ENCODE results near the gene TNFAIP3. TPM values are rescaled to one million over a fixed set of nuclear protein-coding genes. Genes with fewer than 3 reads are reported as not detected.
A peak's percentile ranks its signal among the peaks of the same experiment; 100 is the strongest.

The TNFAIP3 gene
- total RNA-seq (2021; fragmentation: NEBNext Ultra II Directional; extraction: Animal tissue kit (Norgen Biotek cat#: 25700)), result 1.6 and 2.2 TPM in 2 replicates
- polyA plus RNA-seq (2011; rRNA removed), result 1.1 and 2.0 TPM in 2 replicates
- 1.5 TPM for polyA plus RNA-seq (2011; cell fraction: cytosol; rRNA removed)
- 3.9 TPM for polyA plus RNA-seq (2011; cell fraction: nucleus; rRNA removed)
- 2.4 to 3.1 TPM (median 2.5 TPM) in 4 replicates for polyA plus RNA-seq (2012, experiment 1 of 2)
- 0.51 TPM for polyA plus RNA-seq (2012, experiment 2 of 2)
- 1.4 TPM for polyA plus RNA-seq (2013, experiment 1 of 2)
- polyA plus RNA-seq (2013, experiment 2 of 2), result 1.3 TPM
- 2.6 and 2.7 TPM in 2 replicates for polyA minus RNA-seq (2011; rRNA and poly(A)+ RNA removed)
- 3.0 TPM for polyA minus RNA-seq (2011; cell fraction: cytosol; rRNA and poly(A)+ RNA removed)
- 3.8 TPM for polyA minus RNA-seq (2011; cell fraction: nucleus; rRNA and poly(A)+ RNA removed)
- long read RNA-seq, experiment 1, partial matches to known transcripts, result 1 of 1 reads
- long read RNA-seq, experiment 1, other reads (novel, unspliced or antisense), result 0 of 1 reads
- long read RNA-seq, experiment 2, result 0 reads

DNA sequence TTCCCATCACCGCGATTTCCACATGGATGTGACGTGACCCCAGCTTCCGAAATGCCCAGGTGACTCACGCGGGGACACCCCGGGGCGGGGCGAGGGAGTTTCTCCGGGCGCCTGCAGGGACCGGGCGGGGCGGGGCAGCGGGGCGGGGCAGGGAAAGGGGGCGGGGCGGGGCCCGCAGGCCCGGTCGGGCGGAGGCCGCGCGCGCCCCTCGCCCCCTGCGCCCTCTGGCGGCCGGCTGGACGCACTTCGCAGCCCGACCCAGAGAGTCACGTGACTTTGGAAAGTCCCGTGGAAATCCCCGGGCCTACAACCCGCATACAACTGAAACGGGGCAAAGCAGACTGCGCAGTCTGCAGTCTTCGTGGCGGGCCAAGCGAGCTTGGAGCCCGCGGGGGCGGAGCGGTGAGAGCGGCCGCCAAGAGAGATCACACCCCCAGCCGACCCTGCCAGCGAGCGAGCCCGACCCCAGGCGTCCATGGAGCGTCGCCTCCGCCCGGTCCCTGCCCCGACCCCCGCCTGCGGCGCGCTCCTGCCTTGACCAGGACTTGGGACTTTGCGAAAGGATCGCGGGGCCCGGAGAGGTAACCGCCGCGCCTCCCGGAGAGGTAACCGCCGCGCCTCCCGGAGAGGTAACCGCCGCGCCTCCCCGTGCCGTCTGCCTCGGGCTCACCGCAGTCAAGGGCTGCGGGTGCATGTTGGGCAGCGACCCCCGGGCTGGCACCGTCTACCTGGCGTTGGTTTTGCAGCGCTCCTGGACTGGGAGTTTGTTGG lies at the start of gene TNFAIP3:
Gene TNFAIP3 (plus strand): TSS at position 346 of the 771 bp plus-strand sequence. CDS start 3,969 bp downstream, outside the sequence.
- FAIRE-seq (no peak), DNase-seq (ENCODE audit: low read depth in 1 of 2, low spot score in 2 of 2) (peak; percentile 50 to 88)
- H4K8ac ChIP-seq (ENCODE audit: extremely low read depth, insufficient read depth, low read length), result peak within 1 kb of the TSS; percentile 90; the same call in 1 of the 2 replicates
- no peak within 1 kb of the TSS for H2BK15ac ChIP-seq (ENCODE audit: low read length)
- peak within 1 kb of the TSS; percentile 87 to 97 for H3K4me2 ChIP-seq (ENCODE audit: insufficient read depth in 1 of 2, low read depth in 2 of 2, low read length in 2 of 2)
- no peaks in the 10 kb centered on the region for H3K9me3 ChIP-seq (ENCODE audit: insufficient read depth in 2 of 2, low read depth in 1 of 2, low read length in 1 of 2)
- H2BK20ac ChIP-seq (ENCODE audit: low read length), result no peak within 1 kb of the TSS
- H3K4ac ChIP-seq (replicated peaks; ENCODE audit: insufficient read length, low read depth, low read length), result no peak within 1 kb of the TSS
- H3K4me1 ChIP-seq (replicated peaks in 1 of 4; ENCODE audit: control insufficient read depth in 3 of 4, insufficient read depth in 4 of 4, low read length in 3 of 4), result peaks cover 5 to 17% (median 9%) of the 10 kb centered on the region in 4 experiments
- no peaks in the 10 kb centered on the region for H3K79me1 ChIP-seq (ENCODE audit: low read depth, low read length)
- H3K79me2 ChIP-seq (ENCODE audit: control insufficient read depth in 1 of 2, insufficient read depth in 2 of 2, low read length in 2 of 2), result no peaks in the 10 kb centered on the region
- POLR2A ChIA-PET (ENCODE audit: partially characterized antibody), result interaction anchor here (0.6 to 1.2 kb wide), 2 partner anchors 73 to 321 kb away, joined by 3 read pairs; no protein-coding TSS in a partner anchor
- WGBS, 2 experiments (ENCODE audit: extremely low coverage in 1 of 2, insufficient coverage in 1 of 2, insufficient read length in 1 of 2, insufficient replicate concordance in 2 of 2, low coverage in 1 of 2, low lambda C conversion rate in 2 of 2, missing lambda C conversion rate in 1 of 2), result 0% methylated on average over 33 of the region's 87 CpGs; no CpG with 5 or more reads in 1 of the 2 experiments
- H3K36me3 ChIP-seq (ENCODE audit: control insufficient read depth in 2 of 4, insufficient read depth in 4 of 4, low read length in 3 of 4), result no peaks in the 10 kb centered on the region
- no peak within 1 kb of the TSS for H3K23ac ChIP-seq (ENCODE audit: insufficient read length)
- H3K27me3 ChIP-seq (replicated peaks in 1 of 4; ENCODE audit: control insufficient read depth in 3 of 4, extremely low read depth in 1 of 4, insufficient read depth in 3 of 4, low read length in 3 of 4), result peaks cover 0 to 16% (median 8%) of the 10 kb centered on the region in 4 experiments; a peak in 5 of 7 replicates
- peak within 1 kb of the TSS; percentile 46 to 88 (median 84) for H3K4me3 ChIP-seq (ENCODE audit: extremely low read depth in 1 of 4, insufficient read depth in 2 of 4, low read depth in 3 of 4, low read length in 4 of 4)
- no peak within 1 kb of the TSS for H2BK12ac ChIP-seq (ENCODE audit: low read depth, low read length)
- CTCF ChIA-PET (ENCODE audit: partially characterized antibody), result interaction anchor here (0.5 to 6.6 kb wide), 20 partner anchors 8 to 643 kb away, joined by 3 to 52 read pairs (median 4); no protein-coding TSS in a partner anchor
- no peak within 1 kb of the TSS for H2BK120ac ChIP-seq (replicated peaks; ENCODE audit: low read depth, low read length)
- H3K27ac ChIP-seq (ENCODE audit: low read depth, low read length), result no peak within 1 kb of the TSS
- H3K14ac ChIP-seq (ENCODE audit: insufficient read length), result no peak within 1 kb of the TSS
- H2AFZ ChIP-seq (ENCODE audit: low read length), result peak within 1 kb of the TSS; percentile 96
- H4K91ac ChIP-seq (replicated peaks; ENCODE audit: insufficient read length, low read length), result peak within 1 kb of the TSS; percentile 13
- peak within 1 kb of the TSS; percentile 86 for H4K5ac ChIP-seq (ENCODE audit: insufficient read length, low read depth, low read length)
- H3K23me2 ChIP-seq (ENCODE audit: low read depth, low read length), result peaks cover 12% of the 10 kb centered on the region
- H2BK5ac ChIP-seq (ENCODE audit: low read depth, low read length), result 0 out of 2 replicates have a peak within 1 kb of the TSS, but pooled peaks have one; percentile 66
- H2AK5ac ChIP-seq (ENCODE audit: low read depth, low read length), result 0 out of 2 replicates have a peak within 1 kb of the TSS, but pooled peaks have one; percentile 58
- peak within 1 kb of the TSS; percentile 72 for H3K18ac ChIP-seq (ENCODE audit: extremely low read depth, low read length)
- no peaks in the 10 kb centered on the region for H4K20me1 ChIP-seq (replicated peaks in 1 of 2; ENCODE audit: control insufficient read depth in 1 of 2, insufficient read depth in 2 of 2, low read length in 2 of 2)
- H3K56ac ChIP-seq (replicated peaks; ENCODE audit: insufficient read length, low read depth, low read length), result no peak within 1 kb of the TSS
- peak within 1 kb of the TSS in 2 of 4 experiments; percentile 54 to 65; a peak in 4 of 7 replicates for H3K9ac ChIP-seq (replicated peaks in 1 of 4; ENCODE audit: extremely low read depth in 1 of 4, low read depth in 3 of 4, low read length in 3 of 4)
- TF ChIP-seq KDM4A (IDR thresholded peaks at IDR 0.05; ENCODE audit: low read depth, low read length, severe bottlenecking) (peak; percentile 84), SRF (IDR thresholded peaks at IDR 0.05; ENCODE audit: low read depth, low read length) (no peak), MAFK (IDR thresholded peaks at IDR 0.05; ENCODE audit: low read depth, low read length) (no peak), PHF8 (conservative IDR thresholded peaks at IDR 0.05; ENCODE audit: low read depth, low read length) (no peak; the same call in 1 of the 2 replicates), TCF12 (IDR thresholded peaks at IDR 0.05; ENCODE audit: low read depth, low read length) (0 out of 2 replicates have a peak, but pooled peaks have one; percentile 19), EGR1 (IDR thresholded peaks at IDR 0.05; ENCODE audit: borderline replicate concordance, low read depth, low read length) (peak; percentile 56; the same call in 1 of the 2 replicates), ZNF274 (IDR thresholded peaks at IDR 0.05; ENCODE audit: borderline replicate concordance, extremely low read depth, low read length) (no peak), KDM1A (IDR thresholded peaks at IDR 0.05; ENCODE audit: borderline replicate concordance, low read length) (no peak)
- TF ChIP-seq, protein P1, sequence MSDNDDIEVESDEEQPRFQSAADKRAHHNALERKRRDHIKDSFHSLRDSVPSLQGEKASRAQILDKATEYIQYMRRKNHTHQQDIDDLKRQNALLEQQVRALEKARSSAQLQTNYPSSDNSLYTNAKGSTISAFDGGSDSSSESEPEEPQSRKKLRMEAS (IDR thresholded peaks at IDR 0.05), result peak; percentile 69; the same call in 1 of the 2 replicates
